HG03060 (cell line): ENCODE results near the gene LGALS8.
A peak's percentile ranks its signal among the peaks of the same experiment; 100 is the strongest.

ENCODE experiments used
- ATAC-seq: cut with Tn5 transposase; IDR thresholded peaks from one replicate; pipeline ENCODE4 v1.9.1; 2021; ENCODE audit warnings: low read depth, moderate number of reproducible peaks; ENCODE audit not compliant: unreplicated experiment

Gene LGALS8

GRCh38 chr1:236508593-236509027 is 15.2 kb upstream of the LGALS8 start:
- no peak for ATAC-seq

DNA sequence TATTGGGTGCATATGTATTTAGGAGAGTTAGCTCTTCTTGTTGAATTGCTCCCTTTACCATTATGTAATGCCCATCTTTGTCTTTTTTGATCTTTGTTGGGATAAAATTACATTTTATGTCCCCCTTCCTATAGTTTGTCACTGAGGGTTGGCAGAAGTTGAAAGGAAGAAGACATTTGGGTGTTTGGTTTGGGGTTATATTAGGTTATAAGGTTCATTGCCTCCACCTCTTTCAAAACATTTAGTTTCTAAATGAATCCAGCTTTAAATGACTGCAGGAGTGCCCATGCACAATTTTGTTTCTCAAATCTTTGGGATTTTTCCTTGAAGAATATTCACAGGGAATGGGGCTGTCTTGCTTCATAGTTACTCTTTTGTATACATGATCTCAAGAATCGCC is 14.6 kb upstream of the LGALS8 start:
- no peak for ATAC-seq

GRCh38 chr1:236509647-236510401 is 14.0 kb upstream of the LGALS8 start:
- no peak for ATAC-seq

- ATAC-seq = no peak
These were observed 11.9 kb upstream of the LGALS8 start for GRCh38 chr1:236511735-236512418.

- no peak for ATAC-seq
These were observed 8.9 kb upstream of the LGALS8 start for GRCh38 chr1:236514703-236515442.

DNA sequence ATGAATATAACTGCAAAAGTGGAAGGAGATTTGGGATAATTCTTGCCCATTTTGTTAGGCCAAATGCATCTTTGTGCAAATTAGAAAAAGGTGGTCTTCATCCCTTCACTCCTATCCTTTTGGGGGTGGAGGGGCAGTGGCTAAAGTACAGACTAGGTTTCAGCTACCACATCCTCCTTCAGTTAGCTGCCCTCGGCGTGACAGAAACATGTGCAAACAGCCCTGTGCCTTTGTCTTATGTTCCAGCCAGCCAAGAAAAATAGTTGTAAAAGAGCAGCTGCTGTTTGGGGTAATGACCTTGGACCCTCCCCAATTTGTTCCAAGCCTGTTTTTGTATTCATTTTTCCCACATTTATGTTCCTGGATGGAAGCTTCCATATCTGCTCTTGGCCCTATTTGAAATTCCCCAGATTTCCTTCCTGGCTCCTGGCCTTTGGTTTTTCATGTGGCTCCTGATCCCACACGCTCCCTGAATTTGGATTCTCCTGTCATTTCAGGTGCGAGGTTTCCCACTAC is 8.3 kb upstream of the LGALS8 start:
- ATAC-seq = no peak

- ATAC-seq = no peak
These were observed 6.7 kb upstream of the LGALS8 start for GRCh38 chr1:236516929-236517704.

DNA sequence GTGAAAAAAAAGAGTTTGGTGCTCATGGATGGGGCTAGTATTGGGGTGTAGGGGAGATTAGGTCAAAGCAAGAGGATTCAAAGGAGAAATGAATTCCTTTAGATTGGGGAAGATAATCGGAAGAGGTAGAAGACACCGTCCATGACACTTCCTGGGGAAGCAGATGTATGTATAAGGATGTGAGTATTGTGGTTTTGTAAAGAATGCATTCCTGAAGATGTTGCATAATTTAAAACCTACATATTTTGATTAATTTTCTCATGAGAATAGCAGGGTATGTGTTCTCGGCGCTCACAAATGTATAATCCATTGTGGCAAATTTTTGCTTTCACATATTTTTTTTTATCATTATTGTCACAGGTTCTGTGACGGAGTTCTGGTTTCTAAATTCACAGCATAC is 5.5 kb upstream of the LGALS8 start:
- ATAC-seq = no peak

GRCh38 chr1:236520445-236521005 is 3.3 kb upstream of the LGALS8 start:
- ATAC-seq = no peak

DNA sequence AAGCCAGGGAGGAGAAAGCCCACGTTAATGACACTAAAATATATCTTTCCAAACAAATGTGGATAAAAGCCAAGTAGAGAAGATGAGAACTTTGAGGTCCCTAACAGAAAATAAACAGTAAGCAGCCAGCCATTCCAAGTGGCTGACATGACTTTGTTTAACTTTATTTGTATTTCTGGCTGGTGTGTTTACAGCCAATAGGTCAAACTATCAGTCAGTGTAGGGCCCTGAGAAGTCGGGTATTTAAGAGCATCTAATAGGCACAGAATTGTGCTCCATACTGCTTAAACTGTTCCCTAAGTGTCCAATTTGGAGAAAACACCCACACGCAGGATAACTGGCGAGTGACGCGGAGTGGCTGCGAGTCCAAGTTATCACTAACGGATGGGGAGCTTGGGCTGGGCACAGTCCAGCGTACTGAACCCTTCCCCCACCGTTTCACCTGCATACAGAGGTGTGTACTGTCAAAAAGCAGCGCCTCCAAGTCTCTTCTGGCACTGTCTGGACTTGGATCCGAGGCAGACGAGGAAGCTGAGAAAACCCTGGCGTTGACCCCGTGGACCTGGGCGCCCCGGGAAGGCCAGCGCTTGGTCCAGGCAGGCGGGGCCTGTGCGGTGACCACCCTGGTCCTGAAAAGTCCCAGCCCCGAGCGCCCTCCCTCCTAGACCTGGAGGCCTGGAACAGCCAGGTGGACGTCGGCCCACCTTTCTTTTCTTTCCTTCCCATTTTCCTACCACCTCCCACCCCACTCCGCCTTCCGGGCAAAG is 662 bp upstream of the LGALS8 start:
- no peak for ATAC-seq

- peak; percentile 94 for ATAC-seq
These were observed 536 bp downstream of the LGALS8 start for GRCh38 chr1:236524142-236524894.

DNA sequence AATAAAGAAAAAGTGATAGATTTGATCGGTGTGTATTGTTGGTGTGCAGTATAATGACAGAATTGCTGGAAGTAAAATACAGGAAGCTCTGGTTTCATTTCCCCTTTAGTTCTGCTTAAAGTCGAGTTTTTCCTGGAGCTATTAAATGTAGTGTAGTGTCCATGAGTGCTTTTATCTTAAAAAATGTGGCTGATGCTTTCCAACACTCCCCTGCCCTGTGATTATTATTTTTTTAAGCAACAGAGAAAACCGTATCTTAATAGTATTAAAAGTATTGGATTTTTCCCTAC is 1.1 kb downstream of the LGALS8 start:
- no peak for ATAC-seq

DNA sequence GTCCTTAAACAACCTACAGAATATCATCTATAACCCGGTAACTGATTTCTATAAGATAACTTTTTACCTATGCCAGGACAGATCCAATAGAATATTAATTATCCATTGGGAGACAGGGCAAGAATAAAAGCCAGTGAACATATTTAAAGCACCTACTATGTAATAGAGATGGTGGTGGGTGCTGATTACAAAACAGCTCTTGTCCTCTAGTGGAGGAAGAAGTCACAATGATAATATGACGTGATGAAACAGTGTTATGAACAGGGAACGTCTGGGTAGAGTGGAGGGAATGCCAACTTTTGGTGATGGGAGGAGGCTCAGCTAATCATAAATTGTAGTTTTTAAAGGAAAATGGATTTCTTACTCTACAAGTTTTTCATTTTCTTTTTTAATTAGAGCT is 2.3 kb downstream of the LGALS8 start:
- ATAC-seq = no peak

GRCh38 chr1:236530286-236530685 is 6.5 kb downstream of the LGALS8 start:
- ATAC-seq = no peak

DNA sequence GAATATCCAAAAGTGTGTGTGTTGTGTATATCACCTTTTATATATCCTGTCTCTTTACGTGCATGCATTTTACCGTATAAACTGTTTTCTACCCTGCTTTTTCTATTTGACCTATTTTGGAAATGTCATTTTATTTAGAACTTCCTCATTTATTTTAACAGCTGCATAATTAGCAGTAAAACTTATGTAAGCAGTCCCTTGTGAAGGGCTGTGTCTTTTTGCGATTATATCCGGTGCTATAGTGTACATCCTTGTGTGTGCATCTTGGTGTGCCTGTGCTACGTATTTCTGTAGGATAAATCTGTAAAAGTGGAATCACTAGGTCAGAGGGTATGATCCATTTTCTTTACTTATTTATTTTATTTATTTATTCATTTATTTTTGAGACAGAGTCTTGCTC is 7.2 kb downstream of the LGALS8 start:
- ATAC-seq = no peak

- ATAC-seq = no peak
These were observed 9.1 kb downstream of the LGALS8 start for GRCh38 chr1:236532850-236533249.

DNA sequence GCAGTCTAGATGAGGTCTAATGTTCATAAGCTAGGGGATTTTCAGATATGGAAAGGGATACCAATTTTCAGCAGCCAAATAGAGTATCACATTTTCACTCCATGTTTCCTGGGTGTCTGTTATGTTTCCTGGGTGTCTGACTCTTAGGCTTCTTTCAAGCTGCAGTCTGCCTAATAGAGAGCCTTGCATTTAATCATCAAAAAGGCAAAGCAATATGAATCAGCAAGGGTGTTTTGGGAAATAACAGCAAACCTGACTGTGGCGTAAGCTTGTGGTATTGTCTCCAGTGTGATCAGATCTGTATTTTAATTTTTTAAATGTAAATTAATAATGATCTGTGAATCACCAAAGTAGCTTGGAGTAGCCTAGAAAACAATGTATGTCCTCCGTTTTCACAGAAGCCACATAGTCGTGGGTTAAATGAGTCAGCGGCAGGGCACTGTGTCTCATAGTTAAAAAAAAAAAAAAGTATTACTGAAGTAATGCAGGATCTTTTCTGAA is 10.4 kb downstream of the LGALS8 start:
- no peak for ATAC-seq

- no peak for ATAC-seq
These were observed 11.4 kb downstream of the LGALS8 start for GRCh38 chr1:236535190-236535589.

DNA sequence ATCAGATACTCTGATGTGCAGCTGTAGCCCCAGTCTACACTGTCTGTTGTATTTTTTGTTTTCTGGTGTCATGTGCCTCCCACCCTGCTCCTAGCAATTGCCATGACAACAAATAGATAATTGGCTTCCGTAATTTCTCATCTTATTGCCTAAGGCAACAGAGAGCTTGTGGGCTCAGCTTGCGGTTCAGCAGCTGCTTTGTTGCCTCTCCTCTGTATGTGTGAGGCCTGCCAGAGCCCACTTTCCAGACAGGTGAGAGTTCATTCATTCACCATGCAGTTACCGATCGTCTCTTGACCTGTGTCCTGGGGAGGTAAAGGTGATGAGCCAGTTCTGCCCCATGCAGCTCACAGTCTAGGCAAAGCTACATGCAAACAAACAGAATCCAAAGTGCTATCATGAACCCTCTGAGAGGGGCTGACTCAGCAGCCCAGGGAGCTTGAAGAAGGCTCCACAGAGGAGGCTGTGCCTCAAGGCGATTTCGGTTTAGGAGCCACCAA is 11.9 kb downstream of the LGALS8 start:
- ATAC-seq = no peak
